ENCODE data around the gene RGPD4. TPM values are rescaled to one million over a fixed set of nuclear protein-coding genes. Genes with fewer than 3 reads are reported as not detected.
"Not testable (repeated sequence)": the region's sequence is repeated elsewhere in the genome, so short reads cannot be mapped to it uniquely, and the experiment has no call there.

The RGPD4 gene
- total and polyA plus RNA-seq, 10 of the 15 experiments (the other 5 are each of a cell fraction or from before 2014, with no cell fraction given), result 0.05 TPM; not detected in 9

DNA sequence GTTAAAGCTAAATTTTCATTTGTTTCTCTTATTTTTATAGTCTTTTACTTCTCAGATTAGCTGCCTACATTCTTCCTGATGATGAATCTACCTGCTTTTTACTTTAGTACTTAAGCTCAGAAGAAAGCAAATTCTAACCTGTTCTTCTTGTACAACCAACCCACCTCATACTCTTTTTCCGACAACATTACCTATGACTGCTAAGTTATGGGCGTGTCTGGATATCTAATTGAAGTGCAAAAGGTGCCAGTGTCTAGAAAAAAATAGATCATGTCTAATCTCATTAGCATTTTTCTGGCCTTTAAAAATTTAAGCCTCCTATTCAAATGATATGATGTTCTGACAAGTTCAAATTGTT, 1.5 kb upstream of the RGPD4 start:
- TF ChIP-seq SREBF1 (IDR thresholded peaks at IDR 0.05; ENCODE audit: low read length) (no peak), NFYB (IDR thresholded peaks at IDR 0.05; ENCODE audit: insufficient read depth, low read depth, low read length) (no peak), ZNF622 (IDR thresholded peaks at IDR 0.05) (no peak), JUND (IDR thresholded peaks at IDR 0.05; ENCODE audit: low read depth, low read length) (no peak), STAT1 (conservative IDR thresholded peaks at IDR 0.05) (no peak), RUNX3 (IDR thresholded peaks at IDR 0.05; ENCODE audit: low read length) (no peak), FOXK2 (IDR thresholded peaks at IDR 0.05) (no peak), KDM1A (IDR thresholded peaks at IDR 0.05; ENCODE audit: borderline replicate concordance) (no peak), FOS (IDR thresholded peaks at IDR 0.05; ENCODE audit: borderline replicate concordance, extremely low read depth, insufficient read length) (no peak)
- TF ChIP-seq, protein P1, sequence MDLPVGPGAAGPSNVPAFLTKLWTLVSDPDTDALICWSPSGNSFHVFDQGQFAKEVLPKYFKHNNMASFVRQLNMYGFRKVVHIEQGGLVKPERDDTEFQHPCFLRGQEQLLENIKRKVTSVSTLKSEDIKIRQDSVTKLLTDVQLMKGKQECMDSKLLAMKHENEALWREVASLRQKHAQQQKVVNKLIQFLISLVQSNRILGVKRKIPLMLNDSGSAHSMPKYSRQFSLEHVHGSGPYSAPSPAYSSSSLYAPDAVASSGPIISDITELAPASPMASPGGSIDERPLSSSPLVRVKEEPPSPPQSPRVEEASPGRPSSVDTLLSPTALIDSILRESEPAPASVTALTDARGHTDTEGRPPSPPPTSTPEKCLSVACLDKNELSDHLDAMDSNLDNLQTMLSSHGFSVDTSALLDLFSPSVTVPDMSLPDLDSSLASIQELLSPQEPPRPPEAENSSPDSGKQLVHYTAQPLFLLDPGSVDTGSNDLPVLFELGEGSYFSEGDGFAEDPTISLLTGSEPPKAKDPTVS (IDR thresholded peaks at IDR 0.05; ENCODE audit: low read depth, low read length), result no peak
- TF ChIP-seq, protein P2, sequence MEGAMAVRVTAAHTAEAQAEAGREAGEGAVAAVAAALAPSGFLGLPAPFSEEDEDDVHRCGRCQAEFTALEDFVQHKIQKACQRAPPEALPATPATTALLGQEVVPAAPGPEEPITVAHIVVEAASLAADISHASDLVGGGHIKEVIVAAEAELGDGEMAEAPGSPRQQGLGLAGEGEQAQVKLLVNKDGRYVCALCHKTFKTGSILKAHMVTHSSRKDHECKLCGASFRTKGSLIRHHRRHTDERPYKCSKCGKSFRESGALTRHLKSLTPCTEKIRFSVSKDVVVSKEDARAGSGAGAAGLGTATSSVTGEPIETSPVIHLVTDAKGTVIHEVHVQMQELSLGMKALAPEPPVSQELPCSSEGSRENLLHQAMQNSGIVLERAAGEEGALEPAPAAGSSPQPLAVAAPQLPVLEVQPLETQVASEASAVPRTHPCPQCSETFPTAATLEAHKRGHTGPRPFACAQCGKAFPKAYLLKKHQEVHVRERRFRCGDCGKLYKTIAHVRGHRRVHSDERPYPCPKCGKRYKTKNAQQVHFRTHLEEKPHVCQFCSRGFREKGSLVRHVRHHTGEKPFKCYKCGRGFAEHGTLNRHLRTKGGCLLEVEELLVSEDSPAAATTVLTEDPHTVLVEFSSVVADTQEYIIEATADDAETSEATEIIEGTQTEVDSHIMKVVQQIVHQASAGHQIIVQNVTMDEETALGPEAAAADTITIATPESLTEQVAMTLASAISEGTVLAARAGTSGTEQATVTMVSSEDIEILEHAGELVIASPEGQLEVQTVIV (IDR thresholded peaks at IDR 0.05; ENCODE audit: borderline replicate concordance, partially characterized antibody), result no peak
- TF ChIP-seq, protein P3, sequence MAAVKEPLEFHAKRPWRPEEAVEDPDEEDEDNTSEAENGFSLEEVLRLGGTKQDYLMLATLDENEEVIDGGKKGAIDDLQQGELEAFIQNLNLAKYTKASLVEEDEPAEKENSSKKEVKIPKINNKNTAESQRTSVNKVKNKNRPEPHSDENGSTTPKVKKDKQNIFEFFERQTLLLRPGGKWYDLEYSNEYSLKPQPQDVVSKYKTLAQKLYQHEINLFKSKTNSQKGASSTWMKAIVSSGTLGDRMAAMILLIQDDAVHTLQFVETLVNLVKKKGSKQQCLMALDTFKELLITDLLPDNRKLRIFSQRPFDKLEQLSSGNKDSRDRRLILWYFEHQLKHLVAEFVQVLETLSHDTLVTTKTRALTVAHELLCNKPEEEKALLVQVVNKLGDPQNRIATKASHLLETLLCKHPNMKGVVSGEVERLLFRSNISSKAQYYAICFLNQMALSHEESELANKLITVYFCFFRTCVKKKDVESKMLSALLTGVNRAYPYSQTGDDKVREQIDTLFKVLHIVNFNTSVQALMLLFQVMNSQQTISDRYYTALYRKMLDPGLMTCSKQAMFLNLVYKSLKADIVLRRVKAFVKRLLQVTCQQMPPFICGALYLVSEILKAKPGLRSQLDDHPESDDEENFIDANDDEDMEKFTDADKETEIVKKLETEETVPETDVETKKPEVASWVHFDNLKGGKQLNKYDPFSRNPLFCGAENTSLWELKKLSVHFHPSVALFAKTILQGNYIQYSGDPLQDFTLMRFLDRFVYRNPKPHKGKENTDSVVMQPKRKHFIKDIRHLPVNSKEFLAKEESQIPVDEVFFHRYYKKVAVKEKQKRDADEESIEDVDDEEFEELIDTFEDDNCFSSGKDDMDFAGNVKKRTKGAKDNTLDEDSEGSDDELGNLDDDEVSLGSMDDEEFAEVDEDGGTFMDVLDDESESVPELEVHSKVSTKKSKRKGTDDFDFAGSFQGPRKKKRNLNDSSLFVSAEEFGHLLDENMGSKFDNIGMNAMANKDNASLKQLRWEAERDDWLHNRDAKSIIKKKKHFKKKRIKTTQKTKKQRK (IDR thresholded peaks at IDR 0.05; ENCODE audit: low read depth, low read length), result no peak
- RAD21 ChIA-PET (ENCODE audit: unreplicated experiment), result no interaction called here
- in situ Hi-C loops (cut with MboI), result no loop called here

DNA sequence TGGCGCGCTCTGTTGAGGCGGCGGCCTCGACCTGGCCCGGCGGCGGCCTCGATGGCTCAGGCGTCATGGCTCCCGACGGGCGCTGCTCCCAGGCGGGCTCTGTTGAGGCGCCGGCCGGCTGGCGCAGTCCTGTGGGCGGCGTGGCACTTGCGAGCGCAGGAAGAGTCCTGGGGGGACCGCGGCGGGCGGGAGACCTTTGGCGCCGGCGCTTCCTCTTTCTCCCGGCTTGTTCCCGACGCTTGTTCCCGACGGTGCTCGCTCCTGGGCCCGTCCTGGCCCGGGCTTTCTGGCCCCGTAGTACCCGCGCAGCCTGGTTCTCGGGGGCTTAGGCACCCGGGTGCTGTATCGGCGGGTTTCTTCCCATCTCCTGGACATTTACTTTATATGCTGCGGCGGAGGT, 2.8 kb downstream of the RGPD4 start:
- H3K4me3 ChIP-seq; H2AFZ ChIP-seq (ENCODE audit: control insufficient read depth, low read depth, low read length); H3K79me2 ChIP-seq (ENCODE audit: control insufficient read depth, insufficient read depth, low read length); H3K27me3 ChIP-seq (replicated peaks in 1 of 2; ENCODE audit: control insufficient read depth in 2 of 2, insufficient read depth in 2 of 2, low read length in 1 of 2); intact Hi-C loops (cut with micrococcal nuclease; ENCODE audit: unreplicated experiment); FAIRE-seq; H3K9ac ChIP-seq (ENCODE audit: control insufficient read depth, insufficient read depth, low read length); H3K36me3 ChIP-seq (ENCODE audit: control insufficient read depth in 2 of 2, insufficient read depth in 2 of 2, low read length in 1 of 2); H3K9me3 ChIP-seq (replicated peaks; ENCODE audit: control insufficient read depth, insufficient read depth, low read length); POLR2A ChIA-PET; BruUV-seq (replicated peaks); RAD21 ChIA-PET (ENCODE audit: unreplicated experiment); CTCF ChIA-PET; H3K4me1 ChIP-seq (ENCODE audit: control insufficient read depth, insufficient read depth, low read length); H3K27ac ChIP-seq (ENCODE audit: control insufficient read depth, insufficient read depth); SMC1A ChIA-PET (ENCODE audit: uncharacterized antibody, unreplicated experiment); H3K4me2 ChIP-seq (ENCODE audit: control insufficient read depth, insufficient read depth); in situ Hi-C loops (cut with MboI); DNase-seq (ENCODE audit: low read depth, low spot score); H4K20me1 ChIP-seq (ENCODE audit: control insufficient read depth, insufficient read depth); ATAC-seq: not testable (repeated sequence)
- WGBS (ENCODE audit: insufficient coverage, insufficient replicate concordance, low lambda C conversion rate, missing lambda C conversion rate), result 84% methylated on average over 17 of the region's 46 CpGs

More for the DNA sequence above, 1.5 kb upstream of the RGPD4 start:
- Histone ChIP-seq H3K79me2 (ENCODE audit: control insufficient read depth, insufficient read depth, low read length) (no peaks in the 10 kb centered on the region), H2AFZ (ENCODE audit: control insufficient read depth, low read depth, low read length) (no peak overlapping the region), H3K9ac (ENCODE audit: control insufficient read depth, insufficient read depth, low read length) (no peak overlapping the region), H3K27ac (ENCODE audit: control insufficient read depth, insufficient read depth) (no peak overlapping the region), H3K4me3 (no peak overlapping the region), H3K36me3 (ENCODE audit: control insufficient read depth in 2 of 2, insufficient read depth in 2 of 2, low read length in 1 of 2) (no peaks in the 10 kb centered on the region), H3K27me3 (replicated peaks in 1 of 2; ENCODE audit: control insufficient read depth in 2 of 2, insufficient read depth in 2 of 2, low read length in 1 of 2) (no peaks in the 10 kb centered on the region), H3K9me3 (replicated peaks; ENCODE audit: control insufficient read depth, insufficient read depth, low read length) (no peaks in the 10 kb centered on the region), H3K4me2 (ENCODE audit: control insufficient read depth, insufficient read depth) (no peak overlapping the region), H4K20me1 (ENCODE audit: control insufficient read depth, insufficient read depth) (no peaks in the 10 kb centered on the region), H3K4me1 (ENCODE audit: control insufficient read depth, insufficient read depth, low read length) (no peaks in the 10 kb centered on the region)
- FAIRE-seq (no peak), ATAC-seq (no peak), DNase-seq (ENCODE audit: low read depth, low spot score) (no peak)
- ChIA-PET CTCF (no interaction called here), SMC1A (ENCODE audit: uncharacterized antibody, unreplicated experiment) (no interaction called here), POLR2A (no interaction called here)
- WGBS (ENCODE audit: insufficient coverage, insufficient replicate concordance, low lambda C conversion rate, missing lambda C conversion rate), result 30% methylated on average over 2 of the region's 2 CpGs
- intact Hi-C loops (cut with micrococcal nuclease; ENCODE audit: unreplicated experiment), result no loop called here
- no TSS peak for BruUV-seq (replicated peaks)

All from GM12878 (cell line).